Measurements from ENCODE around the gene ARMC3. TPM values are rescaled to one million over a fixed set of nuclear protein-coding genes. Genes with fewer than 3 reads are reported as not detected.

ARMC3 gene
- total RNA-seq, 1 donor from 2014 or later, result 0.23 TPM

- no peak overlapping the region for H3K4me3 Mint-ChIP-seq (ENCODE audit: unreplicated experiment)
These were observed 93.6 kb downstream of the ARMC3 start for GRCh38 chr10:23021430-23021829.

DNA sequence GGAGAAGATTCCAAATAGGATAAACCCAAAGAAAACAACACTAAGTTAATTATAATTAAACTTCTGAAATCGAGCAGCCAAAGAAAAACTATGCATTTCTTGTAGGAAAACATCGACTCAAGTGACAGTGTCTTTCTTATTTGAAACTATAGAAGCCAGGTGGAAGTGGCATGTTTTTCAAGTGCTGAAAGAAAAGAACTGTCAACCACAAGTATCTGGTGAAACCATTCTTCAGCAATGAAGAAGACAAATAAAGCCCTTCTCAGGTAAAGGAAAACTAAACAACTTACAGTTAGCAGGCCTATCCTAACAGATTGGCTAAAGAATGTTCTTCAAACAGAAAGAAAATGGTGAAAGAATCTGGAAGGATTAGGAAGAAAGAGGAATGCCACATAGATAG lies 96.1 kb downstream of the ARMC3 start:
- Histone ChIP-seq H4K20me1 (ENCODE audit: insufficient read depth, low read length) (no peaks in the 10 kb centered on the region), H2AFZ (ENCODE audit: low read depth, low read length) (no peak overlapping the region), H3K9me3 (ENCODE audit: insufficient read depth, low read depth, low read length) (no peaks in the 10 kb centered on the region), H3K4me2 (ENCODE audit: low read length) (no peak overlapping the region), H3K27ac (ENCODE audit: low read depth, low read length) (no peak overlapping the region), H3K4me3 (ENCODE audit: insufficient read depth, low read depth, low read length) (no peak overlapping the region), H3K9ac (ENCODE audit: low read length) (no peak overlapping the region), H3K4me1 (ENCODE audit: insufficient read depth, low read length) (no peaks in the 10 kb centered on the region), H3K27me3 (ENCODE audit: insufficient read depth, low read length) (no peaks in the 10 kb centered on the region), H3K79me2 (ENCODE audit: insufficient read depth, low read length) (no peaks in the 10 kb centered on the region), H3K36me3 (ENCODE audit: insufficient read depth, low read length) (no peaks in the 10 kb centered on the region)
- FAIRE-seq (no peak), DNase-seq (ENCODE audit: low read depth) (no peak)
- no peaks in the 10 kb centered on the region for H3K27me3 Mint-ChIP-seq (ENCODE audit: low read depth, unreplicated experiment)
- H3K4me1 Mint-ChIP-seq (ENCODE audit: low read depth, unreplicated experiment), result no peaks in the 10 kb centered on the region
- no peaks in the 10 kb centered on the region for H3K36me3 Mint-ChIP-seq (ENCODE audit: low read depth, unreplicated experiment)
- no peak overlapping the region for H3K27ac Mint-ChIP-seq (ENCODE audit: unreplicated experiment)
- TF ChIP-seq EZH2 (IDR thresholded peaks at IDR 0.05; ENCODE audit: insufficient read depth, low read length) (no peak), CTCF (IDR thresholded peaks at IDR 0.05; ENCODE audit: insufficient read depth, low read depth, low read length) (no peak)
- H3K4me3 Mint-ChIP-seq (ENCODE audit: unreplicated experiment), result no peak overlapping the region
- H3K9me3 Mint-ChIP-seq (ENCODE audit: unreplicated experiment), result peaks cover 4% of the 10 kb centered on the region

More at GRCh38 chr10:23021430-23021829, 93.6 kb downstream of the ARMC3 start:
- no peaks in the 10 kb centered on the region for H4K20me1 ChIP-seq (ENCODE audit: insufficient read depth, low read length)
- H3K4me3 ChIP-seq (ENCODE audit: insufficient read depth, low read depth, low read length), result no peak overlapping the region
- no peak overlapping the region for H2AFZ ChIP-seq (ENCODE audit: low read depth, low read length)
- DNase-seq (ENCODE audit: low read depth) (no peak), FAIRE-seq (no peak)
- Mint-ChIP-seq H3K36me3 (ENCODE audit: low read depth, unreplicated experiment) (no peaks in the 10 kb centered on the region), H3K9me3 (ENCODE audit: unreplicated experiment) (peaks cover 4% of the 10 kb centered on the region), H3K27ac (ENCODE audit: unreplicated experiment) (no peak overlapping the region), H3K27me3 (ENCODE audit: low read depth, unreplicated experiment) (no peaks in the 10 kb centered on the region), H3K4me1 (ENCODE audit: low read depth, unreplicated experiment) (no peaks in the 10 kb centered on the region)
- no peaks in the 10 kb centered on the region for H3K4me1 ChIP-seq (ENCODE audit: insufficient read depth, low read length)
- TF ChIP-seq CTCF (IDR thresholded peaks at IDR 0.05; ENCODE audit: insufficient read depth, low read depth, low read length) (no peak), EZH2 (IDR thresholded peaks at IDR 0.05; ENCODE audit: insufficient read depth, low read length) (no peak)
- no peak overlapping the region for H3K4me2 ChIP-seq (ENCODE audit: low read length)
- H3K79me2 ChIP-seq (ENCODE audit: insufficient read depth, low read length), result no peaks in the 10 kb centered on the region
- H3K27ac ChIP-seq (ENCODE audit: low read depth, low read length), result no peak overlapping the region
- H3K9me3 ChIP-seq (ENCODE audit: insufficient read depth, low read depth, low read length), result no peaks in the 10 kb centered on the region
- no peak overlapping the region for H3K9ac ChIP-seq (ENCODE audit: low read length)
- no peaks in the 10 kb centered on the region for H3K36me3 ChIP-seq (ENCODE audit: insufficient read depth, low read length)
- H3K27me3 ChIP-seq (ENCODE audit: insufficient read depth, low read length), result no peaks in the 10 kb centered on the region

DNA sequence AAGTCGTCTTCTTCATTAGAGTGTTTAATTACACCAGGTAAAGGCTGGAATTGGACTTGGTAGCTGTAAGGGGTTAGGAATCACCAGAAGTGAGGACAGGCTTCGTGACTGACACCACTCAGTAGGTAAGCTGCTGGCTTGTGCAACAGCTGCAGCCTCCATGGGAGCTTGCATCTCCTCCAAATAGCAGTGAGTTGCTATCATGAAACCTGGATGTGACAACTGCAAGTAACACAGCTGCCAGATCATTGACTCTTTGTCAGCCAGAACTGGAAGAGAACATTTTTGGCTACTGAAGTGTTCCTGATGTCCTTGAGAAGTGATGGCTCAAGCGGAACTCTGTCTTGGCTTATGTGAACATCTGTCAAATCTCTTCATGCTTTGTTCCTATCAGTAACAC lies 103.5 kb downstream of the ARMC3 start:
- Histone ChIP-seq H3K27me3 (ENCODE audit: insufficient read depth, low read length) (no peaks in the 10 kb centered on the region), H3K27ac (ENCODE audit: low read depth, low read length) (no peak overlapping the region), H4K20me1 (ENCODE audit: insufficient read depth, low read length) (no peaks in the 10 kb centered on the region), H3K4me2 (ENCODE audit: low read length) (no peak overlapping the region), H2AFZ (ENCODE audit: low read depth, low read length) (no peak overlapping the region), H3K9me3 (ENCODE audit: insufficient read depth, low read depth, low read length) (no peaks in the 10 kb centered on the region), H3K79me2 (ENCODE audit: insufficient read depth, low read length) (no peaks in the 10 kb centered on the region), H3K4me3 (ENCODE audit: insufficient read depth, low read depth, low read length) (no peak overlapping the region), H3K36me3 (ENCODE audit: insufficient read depth, low read length) (no peaks in the 10 kb centered on the region), H3K9ac (ENCODE audit: low read length) (no peak overlapping the region), H3K4me1 (ENCODE audit: insufficient read depth, low read length) (no peaks in the 10 kb centered on the region)
- Mint-ChIP-seq H3K4me3 (ENCODE audit: unreplicated experiment) (no peak overlapping the region), H3K36me3 (ENCODE audit: low read depth, unreplicated experiment) (no peaks in the 10 kb centered on the region), H3K4me1 (ENCODE audit: low read depth, unreplicated experiment) (no peaks in the 10 kb centered on the region), H3K27ac (ENCODE audit: unreplicated experiment) (no peak overlapping the region), H3K27me3 (ENCODE audit: low read depth, unreplicated experiment) (no peaks in the 10 kb centered on the region), H3K9me3 (ENCODE audit: unreplicated experiment) (no peaks in the 10 kb centered on the region)
- no peak for FAIRE-seq
- TF ChIP-seq EZH2 (IDR thresholded peaks at IDR 0.05; ENCODE audit: insufficient read depth, low read length) (no peak), CTCF (IDR thresholded peaks at IDR 0.05; ENCODE audit: insufficient read depth, low read depth, low read length) (no peak)
- DNase-seq (ENCODE audit: low read depth), result no peak

All from astrocyte (in vitro differentiated cells and primary cell).